Measurements from ENCODE around the gene HSD17B2.

DNA sequence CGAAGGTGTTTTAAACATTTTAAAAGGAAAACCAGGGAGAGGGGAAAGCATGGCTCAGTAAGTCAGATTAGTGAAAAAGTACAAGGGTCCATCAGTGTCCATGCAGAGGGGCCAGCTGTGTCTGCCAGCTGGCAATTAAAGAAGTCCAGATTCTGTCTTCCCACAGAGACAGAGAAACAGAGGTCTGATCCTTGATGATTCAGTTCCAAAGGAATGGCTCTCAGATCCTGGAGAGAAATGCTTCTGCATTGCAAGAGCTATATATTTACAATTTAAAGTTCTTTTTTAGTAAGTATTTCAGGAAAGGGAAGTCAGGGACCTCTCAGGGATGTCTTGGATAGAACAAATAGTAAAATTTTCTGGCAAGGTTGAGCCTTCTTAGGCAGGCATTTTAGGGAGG is 56.2 kb downstream of the HSD17B2 start:
- no peak for TF ChIP-seq BHLHE40 (IDR thresholded peaks at IDR 0.05; ENCODE audit: borderline replicate concordance)
- TF ChIP-seq FOXA1 (IDR thresholded peaks at IDR 0.05), result no peak
- TF ChIP-seq SP1 (IDR thresholded peaks at IDR 0.05), result no peak
- no peak for TF ChIP-seq NFRKB (IDR thresholded peaks at IDR 0.05)
- TF ChIP-seq TARDBP (IDR thresholded peaks at IDR 0.05), result no peak
- TF ChIP-seq, protein P1, sequence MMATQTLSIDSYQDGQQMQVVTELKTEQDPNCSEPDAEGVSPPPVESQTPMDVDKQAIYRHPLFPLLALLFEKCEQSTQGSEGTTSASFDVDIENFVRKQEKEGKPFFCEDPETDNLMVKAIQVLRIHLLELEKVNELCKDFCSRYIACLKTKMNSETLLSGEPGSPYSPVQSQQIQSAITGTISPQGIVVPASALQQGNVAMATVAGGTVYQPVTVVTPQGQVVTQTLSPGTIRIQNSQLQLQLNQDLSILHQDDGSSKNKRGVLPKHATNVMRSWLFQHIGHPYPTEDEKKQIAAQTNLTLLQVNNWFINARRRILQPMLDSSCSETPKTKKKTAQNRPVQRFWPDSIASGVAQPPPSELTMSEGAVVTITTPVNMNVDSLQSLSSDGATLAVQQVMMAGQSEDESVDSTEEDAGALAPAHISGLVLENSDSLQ (IDR thresholded peaks at IDR 0.05), result no peak
- no peak for TF ChIP-seq HDGF (IDR thresholded peaks at IDR 0.05; ENCODE audit: borderline replicate concordance)
- TF ChIP-seq ELF4 (IDR thresholded peaks at IDR 0.05), result no peak
- TF ChIP-seq SUZ12 (IDR thresholded peaks at IDR 0.05), result no peak
- no peak for TF ChIP-seq FOXM1 (IDR thresholded peaks at IDR 0.05; ENCODE audit: borderline replicate concordance)
- TF ChIP-seq ZNF384 (IDR thresholded peaks at IDR 0.05), result no peak
- TF ChIP-seq CTBP1 (IDR thresholded peaks at IDR 0.05; ENCODE audit: borderline replicate concordance), result no peak
